HG03432 (cell line): ENCODE data around the gene DPH7.
"Not testable (repeated sequence)": the region's sequence is repeated elsewhere in the genome, so short reads cannot be mapped to it uniquely, and the experiment has no call there.

ENCODE experiments used
- ATAC-seq: cut with Tn5 transposase; IDR thresholded peaks from one replicate; pipeline ENCODE4 v1.9.1; 2021; ENCODE audit warnings: mild to moderate bottlenecking, moderate library complexity; ENCODE audit not compliant: unreplicated experiment

DPH7 gene

DNA sequence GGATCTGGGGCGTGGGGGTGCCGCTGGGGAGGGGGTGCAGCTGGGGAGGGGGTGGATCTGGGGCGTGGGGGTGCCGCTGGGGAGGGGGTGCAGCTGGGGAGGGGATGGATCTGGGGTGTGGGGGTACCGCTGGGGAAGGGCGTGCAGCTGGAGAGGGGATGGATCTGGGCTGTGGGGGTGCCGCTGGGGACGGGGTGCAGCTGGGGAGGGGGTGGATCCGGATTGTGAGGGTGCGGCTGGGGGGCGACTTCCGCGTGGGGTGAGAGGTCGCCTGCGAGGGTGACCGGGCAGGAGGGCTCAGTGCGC, 27.8 kb downstream of the DPH7 start:
- not testable (repeated sequence) for ATAC-seq

DNA sequence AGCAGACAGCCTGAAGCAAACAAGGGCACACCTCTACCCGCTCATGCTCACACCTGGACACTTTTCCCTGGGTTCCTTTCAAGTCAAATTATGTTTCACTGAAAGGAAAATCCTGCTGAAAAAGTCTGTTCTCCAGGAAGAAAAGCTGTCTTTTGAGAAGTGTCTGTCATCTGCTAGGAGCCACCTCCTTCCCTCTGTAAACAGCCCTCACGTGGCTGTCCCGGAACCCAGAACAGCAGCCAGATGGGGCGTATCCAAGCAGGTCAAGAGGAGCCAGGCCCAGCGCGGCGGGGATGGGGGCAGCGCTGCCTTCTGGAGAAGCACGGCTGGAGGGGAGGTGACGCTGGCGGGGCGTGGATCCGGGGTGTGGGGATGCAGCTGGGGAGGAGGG, 28.5 kb downstream of the DPH7 start, which contains the start of gene PNPLA7:
PNPLA7 (minus strand) TSS at position 172 of the 391 bp plus-strand sequence. CDS start 205 bp downstream, outside the sequence.
- no peak for ATAC-seq

DNA sequence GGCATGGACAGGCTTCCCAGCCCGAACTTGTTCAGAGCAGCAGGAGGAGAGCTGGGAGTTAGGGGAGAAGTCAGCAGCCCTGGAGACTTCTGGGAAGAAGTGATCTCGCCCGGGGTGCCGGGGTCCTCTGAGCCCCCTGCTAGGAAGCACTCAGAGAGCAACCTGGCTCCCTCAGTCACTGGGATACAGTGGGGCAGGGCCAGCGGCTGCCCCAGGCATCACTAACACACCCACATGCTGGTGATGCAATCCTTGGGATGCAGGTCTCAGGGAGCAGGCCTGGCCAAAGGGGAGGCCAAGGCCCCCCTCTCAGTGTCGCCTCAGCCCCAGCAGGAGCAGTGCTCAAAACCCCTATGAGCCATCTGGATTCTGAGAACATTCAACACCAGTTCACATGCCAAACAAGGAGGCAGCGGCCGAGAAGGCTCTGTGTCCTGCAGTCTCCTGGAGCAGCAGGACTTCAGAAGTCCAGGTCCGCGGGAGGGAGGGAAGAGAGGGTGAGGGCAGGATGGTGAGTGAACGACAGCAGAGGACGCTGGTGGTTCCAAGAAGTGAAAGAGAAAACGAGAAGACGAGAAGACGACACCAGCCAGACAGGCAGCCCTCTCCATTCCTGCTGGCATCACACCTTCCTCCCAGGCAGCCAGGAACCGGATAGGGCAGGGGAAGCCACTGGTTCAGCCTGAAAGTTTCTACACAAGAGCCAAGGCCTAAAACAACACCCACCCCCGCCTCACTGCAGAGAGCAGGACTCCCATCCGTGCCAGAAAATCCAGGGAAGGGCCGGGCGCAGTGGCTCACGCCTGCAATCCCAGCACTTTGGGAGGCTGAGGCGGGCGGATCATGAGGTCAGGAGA, 30.8 kb downstream of the DPH7 start:
- no peak for ATAC-seq

DNA sequence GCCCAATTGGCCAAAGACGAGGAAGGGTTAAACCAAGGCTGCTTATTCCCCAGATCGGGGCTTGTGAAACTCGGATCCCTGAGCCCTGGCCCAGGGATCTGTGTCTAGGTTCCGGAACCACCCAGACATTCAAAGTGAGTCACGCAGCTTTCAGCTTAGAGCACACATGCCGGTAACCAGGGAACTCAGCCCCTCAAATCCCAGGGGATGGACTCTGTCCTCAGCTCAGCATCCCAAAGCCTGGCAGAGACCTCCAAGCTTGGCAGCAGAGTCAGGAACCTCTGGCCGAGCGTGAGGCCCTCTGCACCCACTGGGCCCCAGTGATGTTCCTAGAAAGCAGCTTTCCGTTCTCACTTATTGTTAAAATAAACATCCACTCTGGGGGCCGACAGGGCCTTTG, 33.6 kb downstream of the DPH7 start:
- no peak for ATAC-seq

DNA sequence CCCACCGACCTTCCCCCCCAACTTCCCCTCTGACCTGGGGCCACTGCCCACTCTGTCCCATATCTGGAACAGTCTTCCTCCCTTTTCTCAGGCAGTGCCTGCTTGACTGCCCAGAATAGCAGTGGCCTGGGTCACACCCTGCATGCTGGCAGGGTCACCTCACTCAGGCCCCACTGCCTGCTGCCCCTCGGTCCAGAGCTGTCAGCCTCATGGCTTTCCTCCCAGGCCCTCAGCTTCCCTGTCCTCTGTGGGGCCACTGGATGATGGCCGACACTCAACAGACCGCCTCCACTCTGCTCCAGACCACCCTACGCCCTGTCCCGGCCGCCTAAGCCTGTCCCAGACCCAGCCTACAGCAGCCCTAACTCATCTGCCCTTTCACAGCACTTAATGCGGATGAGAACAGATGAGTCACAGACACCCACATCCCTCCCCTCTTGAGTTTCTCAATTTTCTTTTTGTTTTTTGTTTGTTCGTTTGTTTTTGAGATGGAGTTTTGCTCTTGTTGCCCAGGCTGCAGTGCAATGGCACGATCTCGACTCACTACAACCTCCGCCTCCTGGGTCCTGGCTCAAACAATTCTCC, 34.5 kb downstream of the DPH7 start:
- ATAC-seq = no peak

DNA sequence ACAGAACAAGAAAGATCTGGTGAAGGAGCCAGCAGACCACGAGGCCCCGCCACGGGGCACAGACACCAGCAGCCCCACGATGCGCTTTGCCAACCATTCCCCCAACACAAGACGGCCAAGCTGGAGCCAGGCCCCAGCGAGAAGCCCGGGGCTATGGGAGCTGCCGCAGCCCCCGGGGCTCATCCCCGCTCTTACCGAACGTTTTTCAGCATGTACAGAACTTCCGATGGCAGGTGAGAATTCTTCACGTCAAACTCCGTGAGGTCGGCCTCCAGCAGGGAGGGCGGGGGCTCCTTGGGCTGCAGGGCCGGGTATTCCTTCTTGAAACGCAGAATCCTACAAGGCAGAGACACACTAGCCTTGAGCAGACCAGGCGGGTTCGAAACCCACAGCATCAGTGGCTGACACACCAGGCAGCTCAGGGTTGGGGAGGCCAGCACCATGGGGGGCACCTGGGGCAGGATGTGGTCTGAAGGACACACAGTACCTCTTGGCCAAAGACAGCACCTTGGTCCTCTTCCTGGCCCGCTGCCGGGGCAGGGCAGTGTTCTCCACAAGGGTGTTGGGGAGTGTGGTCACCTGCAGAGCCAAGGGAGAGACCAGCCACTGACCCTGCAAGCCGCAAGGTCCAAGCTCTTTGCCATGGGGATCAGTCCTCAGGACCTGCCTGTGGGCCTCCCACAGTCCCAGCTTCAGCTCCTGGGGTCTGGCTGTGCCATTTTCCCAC, 35.3 kb downstream of the DPH7 start:
- no peak for ATAC-seq

DNA sequence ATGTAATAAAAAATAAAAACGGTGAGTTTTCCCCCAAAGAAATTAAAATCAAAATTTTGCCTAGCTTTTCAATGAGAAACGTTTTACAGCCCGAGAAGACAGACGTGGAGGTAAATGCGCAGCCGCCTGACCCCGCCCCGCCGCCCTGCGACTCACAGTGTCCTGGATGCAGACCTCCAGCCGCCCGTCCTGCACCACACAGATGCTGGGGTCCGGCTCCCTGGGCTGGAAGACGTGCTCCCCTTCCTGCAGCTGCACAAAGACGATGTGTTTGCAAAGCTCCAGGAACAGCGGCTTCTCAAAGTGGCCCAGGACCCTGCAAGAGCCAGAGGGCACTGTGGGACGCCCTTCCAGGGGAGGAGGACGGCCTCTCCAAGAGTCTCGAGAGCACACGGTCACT, 36.2 kb downstream of the DPH7 start:
- no peak for ATAC-seq

DNA sequence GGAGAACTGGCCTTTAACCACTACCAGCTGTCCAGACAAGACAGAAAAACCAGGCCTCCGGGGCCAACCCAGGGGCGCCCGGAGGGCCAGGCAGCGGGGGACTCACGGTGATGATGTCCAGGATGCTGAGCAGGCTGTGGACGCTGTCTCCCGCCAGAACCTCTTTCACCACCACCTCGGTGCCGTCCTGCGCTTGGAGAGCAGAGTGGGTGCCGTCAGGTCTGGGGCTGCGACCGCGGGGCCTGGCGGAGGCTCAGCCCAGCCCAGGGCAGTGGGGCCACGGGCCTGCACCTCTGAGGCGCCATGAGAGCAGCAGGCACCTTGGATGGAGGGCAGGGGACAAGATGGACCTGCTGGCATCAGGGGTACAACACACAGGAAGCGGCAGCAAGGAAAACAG, 38.2 kb downstream of the DPH7 start:
- ATAC-seq = no peak

DNA sequence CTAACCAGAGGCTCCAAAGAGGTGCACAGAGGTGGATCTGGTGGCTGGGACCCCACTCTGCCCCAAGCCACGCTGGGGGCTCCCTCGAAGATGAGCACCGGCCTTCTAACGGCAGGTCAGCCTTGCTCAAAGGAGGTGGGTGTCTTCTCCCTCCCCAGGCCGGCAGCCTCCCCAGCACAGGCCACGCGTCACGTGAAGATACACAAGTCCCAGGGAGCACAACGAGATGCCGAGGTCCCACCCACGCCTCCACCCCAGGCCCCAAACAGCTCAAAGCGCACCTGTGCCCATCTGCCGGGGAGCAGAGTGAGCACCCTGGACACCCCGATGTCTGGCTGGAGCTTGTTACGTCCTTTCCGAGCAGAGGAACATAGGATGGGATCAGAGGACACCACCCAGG, 40.7 kb downstream of the DPH7 start:
- ATAC-seq = no peak

DNA sequence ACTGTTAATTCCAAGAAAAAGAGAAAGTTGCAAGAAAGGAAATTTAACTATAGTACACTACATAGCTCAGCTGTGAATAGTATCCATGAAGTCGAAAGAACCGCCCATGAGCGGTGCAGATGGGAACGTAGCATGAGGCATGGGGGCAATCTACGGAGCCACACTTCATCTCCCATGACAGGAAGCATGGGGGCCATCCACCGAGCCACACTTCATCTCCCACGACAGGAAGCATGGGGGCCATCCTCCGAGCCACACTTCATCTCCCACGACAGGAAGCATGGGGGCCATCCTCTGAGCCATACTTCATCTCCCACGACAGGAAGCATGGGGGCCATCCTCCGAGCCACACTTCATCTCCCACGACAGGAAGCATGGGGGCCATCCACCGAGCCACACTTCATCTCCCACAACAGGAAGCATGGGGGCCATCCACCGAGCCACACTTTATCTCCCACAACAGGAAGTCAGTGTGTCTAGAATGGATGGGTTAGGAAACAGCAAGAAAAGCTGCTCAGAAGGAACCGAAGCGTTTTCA, 42.1 kb downstream of the DPH7 start:
- ATAC-seq = not testable (repeated sequence)

DNA sequence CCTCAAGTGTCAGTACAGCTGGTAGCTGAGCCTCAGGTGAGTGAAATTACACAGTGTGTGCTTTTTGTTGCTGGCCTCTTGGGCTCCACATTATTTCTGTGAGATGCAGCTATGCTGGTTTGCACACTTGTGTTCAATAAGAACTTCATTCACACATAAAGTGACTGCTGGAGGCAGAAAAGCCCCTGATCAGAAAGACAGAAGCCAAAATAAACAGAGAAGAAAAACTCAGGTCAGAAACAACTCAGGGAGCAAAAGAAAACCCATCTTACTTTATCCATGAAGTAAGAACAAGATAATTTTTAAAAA, 43.7 kb downstream of the DPH7 start:
- no peak for ATAC-seq

DNA sequence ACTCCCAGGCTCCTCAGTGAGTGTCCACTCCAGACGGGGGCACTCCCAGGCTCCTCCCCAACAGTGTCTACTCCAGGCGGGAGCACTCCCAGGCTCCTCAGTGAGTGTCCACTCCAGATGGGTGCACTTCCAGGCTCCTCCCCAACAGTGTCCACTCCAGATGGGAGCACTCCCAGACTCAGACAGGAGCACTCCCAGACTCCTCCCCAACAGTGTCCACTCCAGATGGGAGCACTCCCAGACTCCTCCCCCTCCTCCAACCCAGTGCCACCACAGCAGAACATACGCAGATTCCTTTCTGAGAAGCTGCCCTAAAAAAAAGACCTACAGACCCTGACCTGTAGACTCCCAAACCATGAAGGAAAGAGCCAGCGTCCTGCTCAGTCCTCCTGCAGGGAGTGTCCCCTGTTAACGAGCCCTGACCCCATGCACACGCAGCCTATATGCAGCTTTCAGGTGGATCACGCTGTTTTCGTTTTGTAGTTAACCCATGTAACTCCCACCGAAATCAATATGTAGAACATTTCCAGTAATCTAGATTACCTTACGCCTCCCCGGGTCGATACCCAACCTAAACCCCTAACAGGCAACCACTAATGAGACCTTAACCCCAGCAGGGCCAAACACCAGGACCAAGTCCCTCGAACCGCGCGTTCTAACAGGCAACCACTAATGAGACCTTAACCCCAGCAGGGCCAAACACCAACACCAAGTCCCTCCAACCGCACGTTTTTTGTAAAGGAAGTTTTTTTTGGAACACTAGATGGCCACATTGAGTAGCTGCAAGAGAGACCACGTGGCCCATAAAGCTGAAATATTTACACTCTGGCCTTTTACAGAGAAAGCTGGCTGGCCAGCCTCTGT, 44.2 kb downstream of the DPH7 start:
- no peak for ATAC-seq

DNA sequence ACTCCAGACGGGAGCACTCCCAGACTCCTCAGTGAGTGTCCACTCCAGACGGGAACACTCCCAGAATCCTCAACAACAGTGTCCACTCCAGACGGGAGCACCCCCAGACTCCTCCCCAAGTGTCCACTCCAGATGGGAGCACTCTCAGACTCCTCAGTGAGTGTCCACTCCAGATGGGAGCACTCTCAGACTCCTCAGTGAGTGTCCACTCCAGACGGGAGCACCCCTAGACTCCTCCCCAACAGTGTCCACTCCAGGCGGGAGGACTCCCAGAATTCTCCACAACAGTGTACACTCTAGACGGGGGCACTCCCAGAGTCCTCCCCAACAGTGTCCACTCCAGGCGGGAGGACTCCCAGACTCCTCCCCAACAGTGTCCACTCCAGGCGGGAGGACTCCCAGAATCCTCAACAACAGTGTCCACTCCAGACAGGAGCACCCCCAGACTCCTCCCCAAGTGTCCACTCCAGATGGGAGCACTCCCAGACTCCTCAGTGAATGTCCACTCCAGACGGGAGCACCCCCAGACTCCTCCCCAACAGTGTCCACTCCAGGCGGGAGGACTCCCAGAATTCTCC, 45.7 kb downstream of the DPH7 start:
- not testable (repeated sequence) for ATAC-seq

DNA sequence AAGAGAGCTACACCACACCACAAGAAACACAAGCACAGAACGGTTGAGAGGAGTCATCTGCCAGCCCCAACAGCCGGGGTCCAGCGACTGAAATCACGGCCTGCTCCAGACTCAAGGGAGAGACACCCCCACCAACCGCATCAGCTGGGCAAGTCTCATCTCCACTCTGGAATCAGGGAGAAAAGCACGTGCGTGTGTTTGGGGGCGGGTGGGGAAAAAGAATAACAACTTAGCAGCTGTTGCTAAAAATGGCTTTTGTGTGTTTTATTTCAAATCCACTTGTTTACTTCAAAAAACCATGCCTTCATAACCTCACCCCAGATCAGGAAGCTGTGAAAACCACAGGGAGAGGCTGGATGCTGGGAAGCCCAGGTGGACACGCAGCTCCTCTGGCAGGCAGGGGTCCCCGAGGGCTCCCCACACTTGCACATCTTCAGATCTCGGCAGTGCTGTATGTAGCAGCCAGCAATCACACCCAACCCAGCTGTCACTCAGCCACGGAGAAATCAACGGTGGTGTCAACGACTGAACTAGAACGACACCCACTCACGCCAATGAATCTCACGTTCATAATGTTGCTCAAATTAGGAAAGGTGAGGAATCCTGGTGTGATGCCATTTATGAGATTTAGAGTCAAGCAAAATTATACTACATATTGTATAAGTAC, 47.5 kb downstream of the DPH7 start:
- no peak for ATAC-seq

DNA sequence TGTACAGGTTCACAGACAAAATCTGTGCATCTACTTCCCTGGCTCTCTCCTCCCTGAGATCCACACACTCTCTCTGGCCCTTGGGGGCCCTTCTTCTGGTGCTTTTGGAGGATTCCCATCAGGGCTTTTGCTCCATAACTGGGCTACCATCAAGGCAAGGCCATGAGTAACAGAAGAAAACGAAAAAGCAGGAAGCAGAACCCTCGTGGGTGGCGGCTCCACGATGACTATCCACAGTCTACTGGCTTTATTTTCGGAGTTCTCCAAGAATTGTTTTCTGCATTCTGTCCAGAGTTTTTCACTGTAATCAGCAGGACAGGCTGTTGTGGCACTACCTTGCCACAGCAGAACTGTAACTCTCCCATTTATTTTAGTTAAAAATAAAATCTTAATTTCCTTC, 48.4 kb downstream of the DPH7 start:
- ATAC-seq = no peak

DNA sequence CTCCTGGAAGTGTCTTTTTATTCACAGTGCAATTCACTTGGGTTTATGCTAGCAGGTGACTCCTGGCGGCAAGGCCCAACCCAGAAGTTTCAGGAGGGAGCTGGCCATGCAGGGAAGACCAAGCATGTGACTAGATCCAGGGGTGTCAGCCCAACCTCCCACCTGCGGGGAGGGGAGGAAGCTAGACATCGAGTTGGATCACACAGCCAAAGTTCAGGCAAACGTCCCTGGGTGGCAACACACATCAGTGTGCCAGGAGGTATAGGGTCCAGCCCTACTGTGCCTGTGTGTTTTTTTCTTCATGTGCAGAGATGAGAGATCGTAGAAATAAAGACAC, 53.8 kb downstream of the DPH7 start:
- ATAC-seq = no peak

DNA sequence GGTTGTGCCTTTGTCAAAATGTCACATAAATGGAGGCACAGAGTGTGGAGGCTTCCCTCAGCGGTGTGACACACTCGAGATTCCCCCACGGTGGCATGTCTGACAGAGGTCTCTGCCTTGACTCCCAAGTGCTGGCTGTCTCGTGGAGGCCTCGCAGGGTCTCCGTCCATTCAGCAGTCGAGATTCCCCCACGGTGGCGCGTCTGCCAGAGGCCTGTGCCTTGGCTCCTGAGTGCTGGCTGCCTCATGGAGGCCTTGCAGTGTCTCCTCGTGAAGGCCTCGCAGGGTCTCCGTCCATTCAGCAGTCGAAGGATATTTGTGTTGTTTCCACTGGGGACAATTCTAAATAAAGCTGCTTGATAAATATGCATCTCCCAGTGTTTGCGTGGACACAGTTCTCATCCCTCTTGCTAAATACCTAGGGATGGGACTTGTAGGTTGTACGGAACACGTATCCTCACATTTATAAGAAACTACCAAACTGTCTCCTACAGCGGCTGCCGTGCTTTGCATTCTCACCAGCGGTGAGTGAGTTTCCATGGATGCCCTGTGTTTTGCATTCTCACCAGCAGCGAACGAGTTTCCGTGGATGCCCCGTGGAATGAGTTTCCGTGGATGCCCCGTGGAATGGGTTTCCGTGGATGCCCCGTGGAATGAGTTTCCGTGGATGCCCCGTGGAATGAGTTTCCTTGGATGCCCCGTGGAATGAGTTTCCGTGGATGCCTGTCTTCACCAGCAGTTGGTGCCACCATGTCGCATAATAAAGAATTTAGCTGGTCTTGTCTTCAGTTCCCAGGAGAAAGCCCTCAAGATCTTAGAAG, 54.4 kb downstream of the DPH7 start:
- no peak for ATAC-seq

DNA sequence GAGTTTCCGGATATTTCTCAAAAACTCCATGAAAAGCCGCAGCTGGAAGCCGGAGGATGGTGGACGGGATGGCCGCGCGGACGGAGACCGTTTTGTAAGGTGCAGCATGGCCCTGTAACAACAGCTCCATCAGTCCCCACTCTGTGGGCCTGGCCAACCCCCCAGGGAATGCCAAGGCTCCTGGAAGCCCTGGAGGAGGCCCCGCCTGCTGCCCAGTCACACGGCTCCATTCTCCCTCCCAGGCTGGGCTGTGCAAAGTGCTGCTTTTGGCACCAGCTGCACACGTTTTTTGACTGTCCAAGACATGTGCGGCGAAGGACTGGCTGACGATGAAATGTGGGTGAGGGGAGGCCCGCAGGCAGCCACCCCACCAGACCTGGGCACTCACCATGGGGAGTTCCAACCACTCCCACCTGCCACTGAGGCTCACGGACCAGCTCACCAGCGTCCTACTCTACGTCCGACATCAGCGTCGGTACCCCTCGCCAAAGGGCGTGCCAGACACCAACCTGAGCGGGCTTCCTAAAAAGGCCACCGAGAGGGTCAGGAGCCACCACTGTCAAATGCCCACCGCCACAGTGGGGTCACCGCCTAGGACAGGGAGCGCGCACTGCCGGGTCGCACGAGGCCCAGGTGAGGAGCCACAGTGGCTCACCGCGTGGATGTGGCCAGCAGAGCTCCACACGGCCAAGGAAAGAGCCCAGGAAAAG, 55.8 kb downstream of the DPH7 start:
- no peak for ATAC-seq
